Liver (tissue), 3 donors: ENCODE measurements around the gene ODAM.

Experiments used
- ATF3 ChIP-seq: IDR thresholded peaks from 2 replicates; pipeline ENCODE4 v1.6.1; 2016; ENCODE audit warnings: antibody characterized with exemption
- CTCF ChIP-seq: fragments of 150-350 bp; IDR thresholded peaks from 2 replicates; pipeline ENCODE4 v1.5.1; 2017; ENCODE audit warnings: improper control_type of control experiment, low read depth, low read length; ENCODE audit not compliant: missing input control
- FOXA1 ChIP-seq: IDR thresholded peaks from 2 replicates; pipeline ENCODE4 v1.6.1; 2016; ENCODE audit warnings: antibody characterized with exemption
- GABPA ChIP-seq, 2 donors: IDR thresholded peaks in 1 of 2; conservative IDR thresholded peaks in 1 of 2; 2 replicates each; pipeline ENCODE4 v1.6.1; 2016; ENCODE audit warnings: antibody characterized with exemption in 2 of 2, mild to moderate bottlenecking in 1 of 2, moderate library complexity in 1 of 2
- MAX ChIP-seq: IDR thresholded peaks from 2 replicates; pipeline ENCODE4 v1.6.1; 2016; ENCODE audit warnings: antibody characterized with exemption
- TAF1 ChIP-seq: conservative IDR thresholded peaks from 2 replicates; pipeline ENCODE4 v1.6.1; 2016; ENCODE audit warnings: antibody characterized with exemption, mild to moderate bottlenecking
- donor health status: healthy.
- donor health status: healthy.

- TF ChIP-seq CTCF (no peak), GABPA (IDR thresholded peaks at IDR 0.05 in 1 of 2, conservative IDR thresholded peaks at IDR 0.05 in 1 of 2) (no peak), FOXA1 (no peak), MAX (no peak), TAF1 (no peak), ATF3 (no peak)
Observed at GRCh38 chr4:70190579-70190978, 4.9 kb upstream of the ODAM start.
